MM.1S (cell line): ENCODE measurements around the gene SPDYE3.
"Not testable (repeated sequence)": the region's sequence is repeated elsewhere in the genome, so short reads cannot be mapped to it uniquely, and the experiment has no call there.

ENCODE experiments used
- EZH2 ChIP-seq: fragments of 300-600 bp; sonication (generic); optimal IDR thresholded peaks from 2 replicates; pipeline ENCODE3; 2017; ENCODE audit warnings: low read depth, mild to moderate bottlenecking, antibody characterized with exemption, low read length, mixed read lengths
- TF ChIP-seq, protein P1 (sequence below): fragments of 300-600 bp; sonication (generic); IDR thresholded peaks from 2 replicates; pipeline ENCODE4 v1.5.1; 2016; ENCODE audit warnings: antibody characterized with exemption, low read length, mixed read lengths

DNA sequence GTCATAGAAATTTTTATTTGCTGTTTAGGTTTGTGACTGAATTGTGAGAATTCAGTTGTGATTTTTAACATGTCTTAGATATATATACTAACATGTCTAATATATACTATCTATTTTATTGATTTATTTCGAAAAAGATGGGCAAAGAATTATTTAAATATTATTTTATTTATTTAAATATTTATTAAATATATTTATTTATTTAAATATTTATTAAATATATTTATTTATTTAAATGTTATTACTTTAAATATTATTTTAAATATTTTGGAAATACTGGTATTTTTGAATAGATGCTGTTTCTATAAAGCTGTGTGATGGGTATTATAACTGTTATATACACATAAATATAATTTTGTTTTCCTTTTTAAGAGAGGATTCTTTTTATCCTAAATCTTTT, 14.1 kb downstream of the SPDYE3 start:
- TF ChIP-seq EZH2 = not testable (repeated sequence)
- TF ChIP-seq, protein P1, sequence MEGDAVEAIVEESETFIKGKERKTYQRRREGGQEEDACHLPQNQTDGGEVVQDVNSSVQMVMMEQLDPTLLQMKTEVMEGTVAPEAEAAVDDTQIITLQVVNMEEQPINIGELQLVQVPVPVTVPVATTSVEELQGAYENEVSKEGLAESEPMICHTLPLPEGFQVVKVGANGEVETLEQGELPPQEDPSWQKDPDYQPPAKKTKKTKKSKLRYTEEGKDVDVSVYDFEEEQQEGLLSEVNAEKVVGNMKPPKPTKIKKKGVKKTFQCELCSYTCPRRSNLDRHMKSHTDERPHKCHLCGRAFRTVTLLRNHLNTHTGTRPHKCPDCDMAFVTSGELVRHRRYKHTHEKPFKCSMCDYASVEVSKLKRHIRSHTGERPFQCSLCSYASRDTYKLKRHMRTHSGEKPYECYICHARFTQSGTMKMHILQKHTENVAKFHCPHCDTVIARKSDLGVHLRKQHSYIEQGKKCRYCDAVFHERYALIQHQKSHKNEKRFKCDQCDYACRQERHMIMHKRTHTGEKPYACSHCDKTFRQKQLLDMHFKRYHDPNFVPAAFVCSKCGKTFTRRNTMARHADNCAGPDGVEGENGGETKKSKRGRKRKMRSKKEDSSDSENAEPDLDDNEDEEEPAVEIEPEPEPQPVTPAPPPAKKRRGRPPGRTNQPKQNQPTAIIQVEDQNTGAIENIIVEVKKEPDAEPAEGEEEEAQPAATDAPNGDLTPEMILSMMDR = not testable (repeated sequence)
